ENCODE data around the gene GBX1.

The GBX1 gene

GRCh38 chr7:151100921-151101320, 66.6 kb downstream of the GBX1 start:
- no peaks in the 10 kb centered on the region for H3K27me3 ChIP-seq (ENCODE audit: insufficient read depth, low read length)
- no peaks in the 10 kb centered on the region for H3K9me3 ChIP-seq (ENCODE audit: insufficient read depth, low read depth, low read length)
- no peak overlapping the region for H3K9ac ChIP-seq (ENCODE audit: low read depth, low read length)
- H3K4me1 ChIP-seq (ENCODE audit: insufficient read depth, low read length) = peaks cover 25% of the 10 kb centered on the region
- H3K27ac ChIP-seq (ENCODE audit: low read length) = no peak overlapping the region
- no peak overlapping the region for H3K4me3 ChIP-seq (ENCODE audit: low read length)
- 0 out of 2 replicates have a peak, but pooled peaks cover 2% of the 10 kb centered on the region for H3K36me3 ChIP-seq (ENCODE audit: insufficient read depth, low read depth, low read length)

GRCh38 chr7:151099486-151100211, 67.8 kb downstream of the GBX1 start:
- 0 out of 2 replicates have a peak, but pooled peaks cover 3% of the 10 kb centered on the region for H3K36me3 ChIP-seq (ENCODE audit: insufficient read depth, low read depth, low read length)
- H3K9ac ChIP-seq (ENCODE audit: low read depth, low read length) = no peak overlapping the region
- H3K4me1 ChIP-seq (ENCODE audit: insufficient read depth, low read length) = peaks cover 18% of the 10 kb centered on the region
- no peak overlapping the region for H3K4me3 ChIP-seq (ENCODE audit: low read length)
- no peaks in the 10 kb centered on the region for H3K27me3 ChIP-seq (ENCODE audit: insufficient read depth, low read length)
- H3K27ac ChIP-seq (ENCODE audit: low read length) = no peak overlapping the region
- H3K9me3 ChIP-seq (ENCODE audit: insufficient read depth, low read depth, low read length) = no peaks in the 10 kb centered on the region

Data from iPS-20b (cell line).